H9 (cell line): ENCODE measurements around the gene CRYAB. TPM values are rescaled to one million over a fixed set of nuclear protein-coding genes. Genes with fewer than 3 reads are reported as not detected.

ENCODE experiments used
- DNase-seq: peaks from one replicate; pipeline ENCODE4 v3.0.0-alpha.2; 2017
- H2AFZ ChIP-seq: one replicate; pipeline ENCODE4 v1.6.1; 2013; ENCODE audit warnings: mild to moderate bottlenecking, low read length, control low read depth, moderate library complexity
- H2AK5ac ChIP-seq: 2 replicates; pipeline ENCODE4 v1.6.1; 2013; ENCODE audit warnings: low read length, control low read depth, mixed read lengths; ENCODE audit not compliant: insufficient read length
- H2BK120ac ChIP-seq: one replicate; pipeline ENCODE4 v1.6.1; 2013; ENCODE audit warnings: low read depth, mild to moderate bottlenecking, low read length, control low read depth, inconsistent platforms; ENCODE audit not compliant: poor library complexity, severe bottlenecking
- H2BK12ac ChIP-seq: 2 replicates; pipeline ENCODE4 v1.6.1; 2013; ENCODE audit warnings: low read length, control low read depth, mixed read lengths, low read depth; ENCODE audit not compliant: insufficient read length
- H2BK15ac ChIP-seq: 2 replicates; pipeline ENCODE4 v1.6.1; 2013; ENCODE audit warnings: low read depth, low read length, control low read depth
- H2BK20ac ChIP-seq: one replicate; pipeline ENCODE4 v1.6.1; 2013; ENCODE audit warnings: low read depth, mild to moderate bottlenecking, low read length, control low read depth, inconsistent platforms; ENCODE audit not compliant: poor library complexity, severe bottlenecking
- H2BK5ac ChIP-seq: 2 replicates; pipeline ENCODE4 v1.6.1; 2013; ENCODE audit warnings: low read length, control low read depth, mixed read lengths; ENCODE audit not compliant: insufficient read length
- H3K14ac ChIP-seq: 2 replicates; pipeline ENCODE4 v1.6.1; 2013; ENCODE audit warnings: low read length, control low read depth; ENCODE audit not compliant: insufficient read depth
- H3K18ac ChIP-seq: 2 replicates; pipeline ENCODE4 v1.6.1; 2013; ENCODE audit warnings: low read depth, mild to moderate bottlenecking, mixed read lengths, low read length, control low read depth; ENCODE audit not compliant: insufficient read length
- H3K23ac ChIP-seq: 2 replicates; pipeline ENCODE4 v1.6.1; 2013; ENCODE audit warnings: low read length, control low read depth, mixed read lengths, low read depth; ENCODE audit not compliant: insufficient read length
- H3K23me2 ChIP-seq: 2 replicates; pipeline ENCODE4 v1.6.1; 2013; ENCODE audit warnings: low read depth, mild to moderate bottlenecking, mixed read lengths, low read length, control low read depth; ENCODE audit not compliant: insufficient read length, poor library complexity, severe bottlenecking
- H3K27ac ChIP-seq: 2 replicates; pipeline ENCODE4 v1.5.1; 2013; ENCODE audit warnings: low read length, control low read depth, mixed read lengths, low read depth; ENCODE audit not compliant: insufficient read length
- H3K27me3 ChIP-seq: 2 replicates; pipeline ENCODE4 v1.6.1; 2013; ENCODE audit warnings: low read length, control low read depth, inconsistent platforms; ENCODE audit not compliant: insufficient read depth
- H3K4ac ChIP-seq: 2 replicates; pipeline ENCODE4 v1.6.1; 2013; ENCODE audit warnings: low read depth, mild to moderate bottlenecking, control low read depth, inconsistent platforms, low read length, moderate library complexity
- H3K4me1 ChIP-seq: 2 replicates; pipeline ENCODE4 v1.6.1; 2013; ENCODE audit warnings: low read length, control low read depth, inconsistent platforms; ENCODE audit not compliant: insufficient read depth
- H3K4me2 ChIP-seq: 2 replicates; pipeline ENCODE4 v1.6.1; 2013; ENCODE audit warnings: low read length, control low read depth, mixed read lengths; ENCODE audit not compliant: insufficient read length, insufficient read depth
- H3K56ac ChIP-seq: 2 replicates; pipeline ENCODE4 v1.6.1; 2013; ENCODE audit warnings: low read depth, mild to moderate bottlenecking, mixed read lengths, low read length, control low read depth; ENCODE audit not compliant: insufficient read length
- H3K79me1 ChIP-seq: 2 replicates; pipeline ENCODE4 v1.6.1; 2013; ENCODE audit warnings: low read depth, mild to moderate bottlenecking, moderate library complexity, low read length, control low read depth, inconsistent platforms; ENCODE audit not compliant: insufficient read depth, poor library complexity, severe bottlenecking
- H3K79me2 ChIP-seq: 2 replicates; pipeline ENCODE4 v1.6.1; 2013; ENCODE audit warnings: low read length, control low read depth, inconsistent platforms; ENCODE audit not compliant: insufficient read depth
- H3K9ac ChIP-seq: 2 replicates; pipeline ENCODE4 v1.6.1; 2013; ENCODE audit warnings: low read length, control low read depth, mixed read lengths; ENCODE audit not compliant: insufficient read length; ENCODE audit errors: extremely low read depth
- H3K9me3 ChIP-seq: one replicate; pipeline ENCODE4 v1.6.1; 2013; ENCODE audit warnings: low read depth, low read length, inconsistent platforms; ENCODE audit not compliant: control insufficient read depth
- H3T11ph ChIP-seq: one replicate; pipeline ENCODE4 v1.6.1; 2013; ENCODE audit warnings: mild to moderate bottlenecking, low read length, control low read depth, inconsistent platforms
- H4K20me1 ChIP-seq: one replicate; pipeline ENCODE4 v1.6.1; 2013; ENCODE audit not compliant: control insufficient read depth, insufficient read length, insufficient read depth
- H4K5ac ChIP-seq: 2 replicates; pipeline ENCODE4 v1.6.1; 2013; ENCODE audit warnings: low read depth, mild to moderate bottlenecking, mixed read lengths, low read length, control low read depth; ENCODE audit not compliant: insufficient read length
- H4K8ac ChIP-seq: replicated peaks from 2 replicates; pipeline ENCODE4 v1.6.1; 2013; ENCODE audit warnings: low read length, control low read depth, mixed read lengths, low read depth; ENCODE audit not compliant: insufficient read length
- H4K91ac ChIP-seq: 2 replicates; pipeline ENCODE4 v1.6.1; 2013; ENCODE audit warnings: low read depth, mild to moderate bottlenecking, moderate library complexity, mixed read lengths, low read length, control low read depth; ENCODE audit not compliant: insufficient read length
- H3K27ac Mint-ChIP-seq, 3 experiments: 2 replicates in 2 of 3; 3 replicates in 1 of 3; pipeline ENCODE4 v1.8.0; 2020 to 2021; ENCODE audit warnings: mixed read lengths in 3 of 3, mild to moderate bottlenecking in 1 of 3, moderate library complexity in 1 of 3
- H3K27me3 Mint-ChIP-seq: 2 replicates; pipeline ENCODE4 v1.8.0; 2021; ENCODE audit warnings: low read depth, mild to moderate bottlenecking, moderate library complexity, mixed read lengths
- H3K36me3 Mint-ChIP-seq, 3 experiments: 2 replicates in 2 of 3; 3 replicates in 1 of 3; pipeline ENCODE4 v1.8.0; 2020 to 2021; ENCODE audit warnings: low read depth in 3 of 3, mixed read lengths in 3 of 3; ENCODE audit not compliant: insufficient read depth in 1 of 3
- H3K4me1 Mint-ChIP-seq, 2 experiments: 2 replicates each; pipeline ENCODE4 v1.8.0; 2020; ENCODE audit warnings: mixed read lengths in 2 of 2
- H3K4me3 Mint-ChIP-seq, 2 experiments: 2 replicates in 1 of 2; 3 replicates in 1 of 2; pipeline ENCODE4 v1.8.0; 2020 to 2021; ENCODE audit warnings: mild to moderate bottlenecking in 2 of 2, mixed read lengths in 2 of 2, moderate library complexity in 1 of 2
- H3K9me3 Mint-ChIP-seq, 2 experiments: 2 replicates in 1 of 2; 3 replicates in 1 of 2; pipeline ENCODE4 v1.8.0; 2020; ENCODE audit warnings: mild to moderate bottlenecking in 2 of 2, mixed read lengths in 2 of 2, moderate library complexity in 1 of 2
- WGBS: extraction: QIAGEN DNeasy Blood & Tissue Kit; methylation state at CpG from one replicate; pipeline ENCODE4 v1.1.7; 2013; ENCODE audit warnings: missing lambda C conversion rate, low lambda C conversion rate, mixed read lengths; ENCODE audit not compliant: insufficient read length; ENCODE audit errors: extremely low coverage; 5-methylcytosine and 5-hydroxymethylcytosine counted together
- total RNA-seq: library from RNA; stranded (reverse); gene quantifications from 2 replicates; pipeline ENCODE4 v1.2.1, GENCODE V29; 2021
- TF ChIP-seq, protein P1 (sequence below): fragments of 200-600 bp; sonication (generic); conservative IDR thresholded peaks from 3 replicates; pipeline ENCODE4 v1.8.0; 2021; ENCODE audit warnings: antibody characterized with exemption, mild to moderate bottlenecking

The CRYAB gene
- total RNA-seq, 1 experiment from 2014 or later, result not detected

DNA sequence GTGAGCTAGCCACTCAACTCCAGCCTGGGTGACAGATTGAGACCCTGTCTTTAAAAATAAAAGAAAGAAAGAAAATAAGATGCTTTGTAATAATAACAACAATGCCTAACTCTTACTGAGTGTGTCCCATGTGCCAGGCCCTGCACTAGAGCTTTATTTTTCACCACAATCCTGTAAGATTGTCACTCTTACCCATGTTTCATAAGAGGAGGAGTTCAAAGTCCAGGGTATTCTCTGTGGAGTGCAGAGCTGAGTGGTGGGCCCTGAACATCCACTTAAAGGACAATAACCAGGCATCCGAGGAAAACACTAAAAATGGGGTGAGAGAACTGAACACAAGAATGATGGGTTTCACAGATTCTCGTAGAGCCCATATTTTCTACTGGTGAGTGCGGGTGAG lies 6.2 kb upstream of the CRYAB start:
- Mint-ChIP-seq H3K36me3 (no peaks in the 10 kb centered on the region), H3K27me3 (no peaks in the 10 kb centered on the region), H3K27ac (peak overlapping the region in 1 of 3 experiments; percentile 40; a peak in 1 of 7 replicates), H3K9me3 (no peaks in the 10 kb centered on the region), H3K4me3 (no peak overlapping the region), H3K4me1 (peaks cover 17 to 29% of the 10 kb centered on the region in 2 experiments)
- Histone ChIP-seq H2AK5ac (no peak overlapping the region), H3T11ph (no peak overlapping the region), H3K18ac (no peak overlapping the region), H3K4me2 (no peak overlapping the region), H2AFZ (peak overlapping the region; percentile 32), H3K79me1 (no peaks in the 10 kb centered on the region), H3K27me3 (no peaks in the 10 kb centered on the region), H2BK120ac (no peak overlapping the region), H3K14ac (no peak overlapping the region), H3K56ac (no peak overlapping the region), H4K20me1 (no peaks in the 10 kb centered on the region), H4K8ac (no peak overlapping the region), H3K23ac (no peak overlapping the region), H3K79me2 (no peaks in the 10 kb centered on the region), H2BK15ac (no peak overlapping the region), H3K9ac (peak overlapping the region; percentile 9), H4K91ac (no peak overlapping the region), H4K5ac (no peak overlapping the region), H2BK20ac (no peak overlapping the region), H3K27ac (no peak overlapping the region), H2BK12ac (no peak overlapping the region), H3K4ac (no peak overlapping the region), H2BK5ac (no peak overlapping the region), H3K4me1 (no peaks in the 10 kb centered on the region), H3K23me2 (no peaks in the 10 kb centered on the region), H3K9me3 (no peaks in the 10 kb centered on the region)
- no peak for DNase-seq
- TF ChIP-seq, protein P1, sequence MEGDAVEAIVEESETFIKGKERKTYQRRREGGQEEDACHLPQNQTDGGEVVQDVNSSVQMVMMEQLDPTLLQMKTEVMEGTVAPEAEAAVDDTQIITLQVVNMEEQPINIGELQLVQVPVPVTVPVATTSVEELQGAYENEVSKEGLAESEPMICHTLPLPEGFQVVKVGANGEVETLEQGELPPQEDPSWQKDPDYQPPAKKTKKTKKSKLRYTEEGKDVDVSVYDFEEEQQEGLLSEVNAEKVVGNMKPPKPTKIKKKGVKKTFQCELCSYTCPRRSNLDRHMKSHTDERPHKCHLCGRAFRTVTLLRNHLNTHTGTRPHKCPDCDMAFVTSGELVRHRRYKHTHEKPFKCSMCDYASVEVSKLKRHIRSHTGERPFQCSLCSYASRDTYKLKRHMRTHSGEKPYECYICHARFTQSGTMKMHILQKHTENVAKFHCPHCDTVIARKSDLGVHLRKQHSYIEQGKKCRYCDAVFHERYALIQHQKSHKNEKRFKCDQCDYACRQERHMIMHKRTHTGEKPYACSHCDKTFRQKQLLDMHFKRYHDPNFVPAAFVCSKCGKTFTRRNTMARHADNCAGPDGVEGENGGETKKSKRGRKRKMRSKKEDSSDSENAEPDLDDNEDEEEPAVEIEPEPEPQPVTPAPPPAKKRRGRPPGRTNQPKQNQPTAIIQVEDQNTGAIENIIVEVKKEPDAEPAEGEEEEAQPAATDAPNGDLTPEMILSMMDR, result no peak
- no CpG with 5 or more reads among the region's 3 CpGs for WGBS
